NCI-H526 (cell line): Measurements from ENCODE around the gene TBC1D22A.
"Not testable (repeated sequence)": the region's sequence is repeated elsewhere in the genome, so short reads cannot be mapped to it uniquely, and the experiment has no call there.

Source experiments
- DNase-seq, 2 experiments: peaks; one replicate each; lab custom pipeline; 2025; lab: John Stamatoyannopoulos, UW

TBC1D22A gene

DNA sequence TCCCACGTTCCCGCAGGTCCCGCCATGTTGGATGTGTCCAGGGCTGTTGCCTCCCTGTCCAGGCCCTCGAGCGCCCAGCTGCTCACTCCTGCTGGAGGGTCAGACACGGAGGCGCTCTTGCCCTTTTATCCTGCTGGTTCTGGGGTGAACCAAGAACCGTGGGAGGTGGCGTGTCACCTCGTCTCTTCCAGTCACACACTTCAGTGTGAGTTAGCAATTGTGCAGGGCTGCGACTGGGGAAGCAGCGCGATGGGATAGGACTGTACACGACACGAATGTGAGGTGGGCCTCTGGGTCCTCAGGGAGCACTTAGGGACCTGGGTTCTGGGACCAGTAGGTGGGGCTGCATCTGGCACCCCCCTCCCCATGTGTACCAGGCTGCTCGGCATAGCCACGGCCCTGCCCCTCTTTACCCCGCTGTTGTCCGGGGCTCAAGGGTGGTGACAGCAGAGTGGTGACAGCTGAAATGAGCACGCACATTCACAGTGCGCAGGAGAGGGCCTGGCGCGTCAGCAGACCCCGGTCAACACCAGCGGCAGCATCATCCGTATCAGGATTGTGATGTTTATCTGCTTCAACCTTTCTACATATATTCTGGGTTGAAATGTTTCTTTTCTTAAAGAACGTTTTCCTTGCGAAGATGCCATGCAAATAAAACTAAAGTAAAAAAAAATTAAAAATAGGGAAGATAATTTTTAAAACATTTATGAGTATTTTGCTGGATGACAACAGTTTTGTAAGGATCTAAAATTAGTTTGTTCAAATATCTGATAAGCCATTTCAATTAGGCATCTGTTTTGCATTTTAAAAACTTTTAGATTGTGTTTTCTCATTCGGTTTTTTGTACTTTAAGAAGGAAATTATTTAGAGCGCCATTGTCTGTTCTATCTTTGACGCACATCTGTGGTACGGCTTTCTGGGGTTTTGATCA, 210.7 kb downstream of the TBC1D22A start:
- no peak for DNase-seq

DNA sequence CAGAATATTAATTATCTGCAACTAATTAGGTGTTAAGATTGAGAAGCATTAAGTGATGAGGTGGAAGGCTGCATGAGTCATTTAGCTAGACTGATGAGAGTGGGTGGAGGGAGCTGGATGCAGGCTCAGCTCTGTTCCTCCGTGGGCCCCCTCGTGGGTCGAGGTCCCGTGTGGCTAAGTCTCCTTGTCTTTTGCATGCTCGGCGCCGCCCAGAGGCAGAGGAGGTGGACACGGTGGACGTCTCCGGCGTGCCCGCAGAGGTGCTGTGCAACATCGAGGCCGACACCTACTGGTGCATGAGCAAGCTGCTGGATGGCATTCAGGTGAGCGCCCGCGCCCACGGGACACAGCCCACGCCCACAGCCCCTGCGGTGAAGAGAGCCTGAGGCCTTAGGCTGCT, 211.6 kb downstream of the TBC1D22A start:
- no peak for DNase-seq

GRCh38 chr22:46974631-46975585, 212.5 kb downstream of the TBC1D22A start:
- no peak for DNase-seq

DNA sequence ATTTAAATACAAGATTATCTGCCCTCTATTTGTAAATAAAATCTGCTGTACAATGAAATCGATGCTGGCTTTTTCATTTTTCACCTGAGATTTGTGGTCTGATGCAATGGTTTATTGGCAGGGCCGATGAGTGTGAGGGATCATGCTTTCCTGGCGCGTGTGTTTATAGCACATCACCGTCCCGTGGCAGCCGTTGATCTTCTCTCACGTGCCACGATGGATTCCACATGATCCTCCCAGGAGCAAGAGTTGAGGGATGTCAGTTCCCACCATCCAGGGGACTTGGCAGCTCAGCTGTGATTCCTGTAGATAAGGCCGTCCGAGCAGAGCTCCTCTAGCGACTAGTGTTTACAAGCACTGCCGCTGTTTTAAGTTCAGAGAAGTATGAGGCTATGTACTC, 213.7 kb downstream of the TBC1D22A start:
- DNase-seq: no peak

GRCh38 chr22:46976598-46976997, 214.1 kb downstream of the TBC1D22A start:
- DNase-seq: no peak

- no peak for DNase-seq
Observed at GRCh38 chr22:46977656-46978343, 215.3 kb downstream of the TBC1D22A start.

- DNase-seq: not testable (repeated sequence)
Observed at GRCh38 chr22:46978668-46979067, 216.2 kb downstream of the TBC1D22A start.

DNA sequence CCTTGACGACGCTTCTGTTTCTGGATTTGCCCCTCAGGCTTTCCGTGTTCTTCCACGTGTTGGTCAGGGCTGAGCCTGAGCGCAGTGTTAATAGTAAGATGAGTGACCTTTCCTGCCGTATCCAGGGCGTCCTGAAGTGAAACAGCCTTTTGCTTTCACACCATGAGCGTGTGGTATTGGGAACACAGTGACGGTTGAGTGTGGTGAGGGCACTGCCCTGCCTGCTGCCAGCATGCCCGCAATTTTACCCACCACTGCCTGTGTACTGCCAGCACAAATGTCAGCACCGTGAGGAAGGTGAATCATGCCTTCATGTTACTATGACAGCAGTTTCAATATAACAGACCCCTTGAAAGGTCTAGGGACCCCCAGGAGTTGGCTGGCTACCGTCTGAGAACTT, 217.1 kb downstream of the TBC1D22A start:
- DNase-seq: no peak

- no peak for DNase-seq
Observed at GRCh38 chr22:46980392-46980791, 217.9 kb downstream of the TBC1D22A start.

- DNase-seq: no peak
Observed at GRCh38 chr22:46982635-46983034, 220.2 kb downstream of the TBC1D22A start.

DNA sequence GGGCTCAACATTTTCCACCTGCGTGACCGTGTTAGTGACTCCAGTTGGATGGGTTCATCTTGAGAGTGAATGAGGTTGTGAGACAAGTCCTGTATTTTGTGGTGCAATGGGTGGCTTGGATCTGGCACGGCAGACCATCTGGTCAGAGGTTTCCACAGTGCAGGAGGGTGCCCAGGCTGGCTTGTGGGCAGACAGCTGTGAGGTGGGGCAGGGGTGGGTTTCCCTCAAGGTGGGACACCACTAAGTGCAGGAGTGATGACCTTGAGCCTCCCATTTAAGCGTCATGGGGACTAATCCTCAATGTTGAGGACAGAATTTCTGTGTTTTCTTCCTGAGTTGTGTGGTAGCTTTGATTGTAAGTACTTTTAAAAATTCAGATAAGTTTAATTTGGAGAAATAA, 220.6 kb downstream of the TBC1D22A start:
- no peak for DNase-seq

DNA sequence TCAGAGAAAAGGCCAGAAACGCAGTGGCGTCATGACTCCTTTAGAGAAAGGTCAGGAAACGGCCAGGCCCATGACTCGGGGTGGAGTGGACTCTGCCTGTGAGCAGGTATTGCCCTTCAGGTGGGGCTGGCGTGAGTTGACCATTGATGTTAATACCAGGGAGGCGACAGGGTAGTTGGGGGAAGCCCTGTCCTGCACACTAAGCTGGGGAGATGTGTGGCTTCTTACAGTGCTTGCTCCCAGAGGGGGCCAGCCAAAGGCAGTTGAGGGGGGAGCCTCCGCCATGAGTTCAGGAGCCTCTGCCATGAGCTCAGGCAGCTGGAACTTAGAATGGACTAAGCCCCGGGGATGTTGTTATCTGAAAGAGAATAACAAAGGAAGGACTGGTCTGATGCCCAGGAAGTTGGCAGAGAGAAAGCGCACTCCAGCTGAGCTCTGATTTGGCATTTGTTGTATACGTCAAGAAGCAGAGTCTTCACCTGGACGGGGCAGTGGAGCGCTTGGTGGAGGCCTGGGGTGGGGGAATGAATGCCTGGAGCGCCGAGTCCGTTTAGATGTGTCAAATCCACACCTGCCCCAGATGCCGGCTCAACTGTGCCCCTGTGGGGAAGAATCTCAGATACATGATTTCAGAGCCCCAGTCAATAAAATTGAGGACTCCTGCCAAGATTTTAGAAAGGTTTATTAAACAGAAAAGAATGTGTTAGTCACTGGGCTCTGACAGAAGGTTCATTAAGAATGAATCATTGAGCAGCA, 222.5 kb downstream of the TBC1D22A start:
- no peak for DNase-seq

- no peak for DNase-seq
Observed at GRCh38 chr22:46985507-46985882, 223.0 kb downstream of the TBC1D22A start.

DNA sequence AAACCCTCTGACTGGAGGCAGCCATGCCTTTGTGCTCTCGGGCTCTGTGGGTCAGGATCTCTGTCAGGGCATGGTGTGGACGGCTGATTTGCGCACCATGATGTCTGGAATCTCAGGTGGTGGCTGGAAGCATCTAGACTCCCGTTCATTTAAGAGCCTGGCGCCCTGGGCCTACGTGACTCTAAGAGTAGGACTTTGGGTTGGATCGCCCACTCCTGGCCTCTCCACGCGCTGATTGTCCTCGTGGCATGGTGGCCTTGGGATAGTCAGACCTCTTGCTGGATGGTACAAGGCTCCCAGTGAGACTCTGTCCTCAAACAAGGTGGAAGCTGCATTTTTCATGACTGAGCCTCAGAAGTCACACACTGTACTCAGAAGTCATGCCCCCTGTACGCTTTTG, 224.3 kb downstream of the TBC1D22A start:
- no peak for DNase-seq

DNA sequence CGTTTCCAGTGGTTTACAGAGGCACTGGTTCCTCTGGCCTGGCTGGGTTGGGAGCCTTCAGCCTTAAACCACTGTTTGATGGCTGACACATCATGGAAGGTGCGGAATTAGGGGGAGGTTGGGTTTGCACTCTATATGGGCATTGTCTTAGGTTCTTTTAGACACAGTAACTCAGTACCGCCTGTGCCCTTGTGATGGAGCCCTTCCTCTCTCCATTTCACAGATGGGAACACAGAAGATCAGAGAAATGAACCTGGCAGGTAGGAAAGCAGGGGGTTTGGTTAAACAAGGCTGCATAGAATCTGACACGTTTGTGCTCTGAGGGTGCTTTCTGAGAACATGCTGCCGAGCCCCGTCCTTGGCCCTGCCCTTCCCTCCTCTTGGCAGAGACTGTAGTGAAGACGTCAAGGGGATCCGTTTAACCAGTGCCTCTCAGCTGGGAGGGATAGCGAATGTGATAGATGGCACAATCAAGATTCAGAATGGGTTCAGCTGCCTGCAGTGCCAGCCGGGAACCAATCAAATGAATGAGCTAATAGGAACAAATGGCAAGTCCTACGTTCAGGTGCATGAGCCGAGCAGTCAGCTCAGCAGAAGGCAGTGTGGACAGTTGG, 228.6 kb downstream of the TBC1D22A start:
- no peak for DNase-seq

DNA sequence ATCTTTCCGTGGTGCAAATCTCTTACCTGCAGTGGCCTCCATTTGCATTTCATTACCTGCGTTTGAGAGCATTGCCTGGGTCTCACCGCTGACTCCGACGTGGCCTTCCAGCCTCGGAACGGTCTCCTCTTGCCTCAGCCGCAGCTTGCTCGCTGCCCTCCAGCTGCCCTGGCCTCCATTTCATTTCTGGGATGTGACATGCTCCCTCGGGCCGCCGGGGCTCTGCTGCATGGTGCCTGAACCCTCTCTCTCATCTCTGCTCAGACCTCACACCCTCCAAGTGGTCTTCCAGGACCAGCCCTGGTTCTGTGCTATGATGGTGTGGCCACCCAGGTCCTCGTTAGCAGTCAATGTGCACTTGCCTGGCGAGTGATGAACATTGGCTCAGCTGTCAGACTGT, 229.2 kb downstream of the TBC1D22A start:
- no peak for DNase-seq

DNA sequence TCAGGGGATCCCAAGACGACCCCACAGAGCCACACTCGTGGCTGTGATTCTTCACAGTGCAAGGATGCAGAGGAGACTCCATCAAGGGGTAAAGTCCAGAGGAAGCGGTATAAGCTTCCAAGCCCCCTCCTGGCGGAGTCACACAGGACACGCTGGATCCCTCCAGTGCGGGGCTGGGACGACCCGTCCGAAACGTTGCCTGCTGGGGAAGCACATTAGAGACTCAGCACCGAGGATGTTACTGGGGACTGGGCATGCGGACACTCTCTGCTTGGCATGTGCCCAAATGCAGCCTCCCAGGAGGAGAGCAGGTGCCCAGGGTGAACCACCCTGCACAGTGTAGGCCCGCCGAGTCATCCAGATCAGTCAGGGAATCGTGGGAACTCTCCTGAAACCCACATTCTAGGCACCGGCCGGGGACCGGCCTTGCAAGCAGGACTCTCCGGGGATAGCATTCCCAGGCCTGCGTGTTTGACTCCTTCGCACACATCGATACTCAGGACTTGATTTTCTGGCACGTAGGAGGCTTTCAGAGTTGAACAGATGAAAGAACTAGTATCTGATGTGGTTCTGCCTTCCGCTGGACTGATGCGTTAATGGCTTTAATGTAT, 229.8 kb downstream of the TBC1D22A start:
- no peak for DNase-seq

GRCh38 chr22:46993633-46994032, 231.2 kb downstream of the TBC1D22A start:
- no peak for DNase-seq

DNA sequence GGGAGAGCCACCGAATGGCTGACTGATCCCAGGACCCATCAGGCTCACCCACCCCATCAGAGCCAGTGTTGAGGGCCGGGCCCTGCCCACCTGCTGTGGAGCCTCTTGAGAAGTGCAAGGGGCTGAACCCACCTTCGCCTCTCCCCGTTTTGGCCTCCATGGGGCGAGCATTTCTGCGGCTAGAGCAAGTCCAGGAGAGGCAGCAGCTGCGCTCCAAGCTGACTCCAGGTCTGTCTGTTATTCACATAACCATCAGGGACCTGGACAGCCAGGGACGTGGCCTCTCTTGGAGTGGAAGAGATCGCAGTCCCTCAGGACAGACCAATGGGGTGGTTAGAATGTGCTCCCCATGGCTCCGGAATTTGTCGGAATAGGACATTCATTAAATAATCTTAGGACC, 231.8 kb downstream of the TBC1D22A start:
- DNase-seq: no peak

DNA sequence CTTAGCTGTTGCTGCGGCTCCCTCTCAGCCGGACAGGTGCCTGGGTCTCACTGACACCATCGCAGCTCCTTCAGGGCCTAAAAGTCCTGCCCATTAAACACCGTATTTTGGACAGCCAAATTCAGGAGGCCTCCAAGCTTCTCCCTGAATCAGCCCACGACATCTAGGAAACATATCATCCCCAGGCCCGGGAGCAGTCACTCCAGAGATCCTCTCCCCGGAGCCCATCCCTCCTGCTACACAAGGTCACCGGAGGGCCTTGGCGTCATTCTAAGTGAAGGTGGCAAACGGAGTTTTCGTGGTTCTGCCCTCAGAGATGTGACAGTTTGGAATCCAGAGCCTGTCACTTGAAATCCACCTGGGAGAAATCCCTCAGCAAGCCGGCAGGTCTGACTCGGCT, 232.5 kb downstream of the TBC1D22A start:
- DNase-seq: no peak
